ENCODE results near the gene USP15.

GRCh38 chr12:62260733-62261683, 804 bp downstream of the USP15 start:
- TF ChIP-seq, protein P1, sequence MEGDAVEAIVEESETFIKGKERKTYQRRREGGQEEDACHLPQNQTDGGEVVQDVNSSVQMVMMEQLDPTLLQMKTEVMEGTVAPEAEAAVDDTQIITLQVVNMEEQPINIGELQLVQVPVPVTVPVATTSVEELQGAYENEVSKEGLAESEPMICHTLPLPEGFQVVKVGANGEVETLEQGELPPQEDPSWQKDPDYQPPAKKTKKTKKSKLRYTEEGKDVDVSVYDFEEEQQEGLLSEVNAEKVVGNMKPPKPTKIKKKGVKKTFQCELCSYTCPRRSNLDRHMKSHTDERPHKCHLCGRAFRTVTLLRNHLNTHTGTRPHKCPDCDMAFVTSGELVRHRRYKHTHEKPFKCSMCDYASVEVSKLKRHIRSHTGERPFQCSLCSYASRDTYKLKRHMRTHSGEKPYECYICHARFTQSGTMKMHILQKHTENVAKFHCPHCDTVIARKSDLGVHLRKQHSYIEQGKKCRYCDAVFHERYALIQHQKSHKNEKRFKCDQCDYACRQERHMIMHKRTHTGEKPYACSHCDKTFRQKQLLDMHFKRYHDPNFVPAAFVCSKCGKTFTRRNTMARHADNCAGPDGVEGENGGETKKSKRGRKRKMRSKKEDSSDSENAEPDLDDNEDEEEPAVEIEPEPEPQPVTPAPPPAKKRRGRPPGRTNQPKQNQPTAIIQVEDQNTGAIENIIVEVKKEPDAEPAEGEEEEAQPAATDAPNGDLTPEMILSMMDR (IDR thresholded peaks at IDR 0.05; ENCODE audit: low read length): no peak
- no peak for TF ChIP-seq EZH2 (optimal IDR thresholded peaks at IDR 0.05; ENCODE audit: low read depth, low read length)
- TF ChIP-seq EZH2phosphoT487 (IDR thresholded peaks at IDR 0.05; ENCODE audit: low read length): no peak

All from MM.1S (cell line).